GM12891 (cell line): ENCODE measurements around the gene SEMA4A.
"Not testable (repeated sequence)": the region's sequence is repeated elsewhere in the genome, so short reads cannot be mapped to it uniquely, and the experiment has no call there.

Source experiments
- POLR2A ChIP-seq: IDR thresholded peaks from 2 replicates; pipeline ENCODE4 v1.6.1; 2011; ENCODE audit warnings: low read depth, low read length, control low read depth
- POLR2AphosphoS5 ChIP-seq: IDR thresholded peaks from 2 replicates; pipeline ENCODE4 v1.6.1; 2011; ENCODE audit warnings: low read depth, low read length, control low read depth
- SPI1 ChIP-seq: IDR thresholded peaks from 2 replicates; pipeline ENCODE4 v1.6.1; 2011; ENCODE audit warnings: low read depth, low read length, control low read depth
- TAF1 ChIP-seq: IDR thresholded peaks from 2 replicates; pipeline ENCODE4 v1.6.1; 2011; ENCODE audit warnings: low read depth, low read length, control low read depth

DNA sequence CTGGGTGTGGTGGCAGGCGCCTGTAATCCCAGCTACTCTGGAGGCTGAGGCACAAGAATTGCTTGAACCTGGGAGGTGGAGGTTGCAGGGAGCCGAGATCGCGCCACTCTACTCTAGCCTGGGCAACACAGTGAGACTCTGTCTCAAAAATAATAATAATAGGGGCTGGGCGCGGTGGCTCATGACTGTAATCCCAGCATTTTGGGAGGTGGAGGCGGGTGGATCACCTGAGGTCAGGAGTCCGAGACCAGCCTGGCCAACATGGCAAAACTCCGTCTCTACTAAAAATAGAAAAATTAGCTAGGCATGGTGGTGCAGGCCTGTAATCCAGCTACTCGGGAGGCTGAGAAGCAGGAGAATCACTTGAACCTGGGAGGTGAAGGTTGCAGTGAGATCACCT, 27.8 kb upstream of the SEMA4A start:
- TF ChIP-seq POLR2A, POLR2AphosphoS5, TAF1, SPI1: not testable (repeated sequence)
